ENCODE data around the gene RNF169. TPM values are rescaled to one million over a fixed set of nuclear protein-coding genes. Genes with fewer than 3 reads are reported as not detected.

Gene RNF169
- total and polyA plus RNA-seq, 2 donors (not counting 1 experiment from before 2014, with no cell fraction given) = 12.3 to 32.2 TPM

GRCh38 chr11:74744277-74744676, 4.4 kb upstream of the RNF169 start:
- DNase-seq (ENCODE audit: low read depth in 2 of 2) = no peak
- no peaks in the 10 kb centered on the region for H3K27me3 ChIP-seq (ENCODE audit: control insufficient read depth, insufficient read depth, low read length)
- H3K9me3 ChIP-seq (ENCODE audit: control insufficient read depth, insufficient read depth, low read depth, low read length) = no peaks in the 10 kb centered on the region
- H4K20me1 ChIP-seq (ENCODE audit: control insufficient read depth, extremely low read depth, insufficient read depth, low read length) = no peaks in the 10 kb centered on the region
- H2AFZ ChIP-seq (ENCODE audit: low read length) = no peak overlapping the region
- no peak overlapping the region for H3K4me3 ChIP-seq (replicated peaks in 1 of 4; ENCODE audit: control extremely low read depth in 1 of 4, insufficient read depth in 1 of 4, low read depth in 3 of 4, low read length in 4 of 4)
- H3K27ac ChIP-seq (ENCODE audit: insufficient read depth, low read length) = no peak overlapping the region
- H3K4me2 ChIP-seq (ENCODE audit: extremely low read depth, insufficient read depth, low read length) = no peak overlapping the region
- H3K79me2 ChIP-seq (ENCODE audit: control insufficient read depth, insufficient read depth, low read length) = peaks cover 5% of the 10 kb centered on the region
- no peaks in the 10 kb centered on the region for H3K36me3 ChIP-seq (ENCODE audit: control insufficient read depth, insufficient read depth, low read length)
- peaks cover 6% of the 10 kb centered on the region for H3K4me1 ChIP-seq (ENCODE audit: control insufficient read depth, extremely low read depth, insufficient read depth, low read length)
- TF ChIP-seq, protein P1, sequence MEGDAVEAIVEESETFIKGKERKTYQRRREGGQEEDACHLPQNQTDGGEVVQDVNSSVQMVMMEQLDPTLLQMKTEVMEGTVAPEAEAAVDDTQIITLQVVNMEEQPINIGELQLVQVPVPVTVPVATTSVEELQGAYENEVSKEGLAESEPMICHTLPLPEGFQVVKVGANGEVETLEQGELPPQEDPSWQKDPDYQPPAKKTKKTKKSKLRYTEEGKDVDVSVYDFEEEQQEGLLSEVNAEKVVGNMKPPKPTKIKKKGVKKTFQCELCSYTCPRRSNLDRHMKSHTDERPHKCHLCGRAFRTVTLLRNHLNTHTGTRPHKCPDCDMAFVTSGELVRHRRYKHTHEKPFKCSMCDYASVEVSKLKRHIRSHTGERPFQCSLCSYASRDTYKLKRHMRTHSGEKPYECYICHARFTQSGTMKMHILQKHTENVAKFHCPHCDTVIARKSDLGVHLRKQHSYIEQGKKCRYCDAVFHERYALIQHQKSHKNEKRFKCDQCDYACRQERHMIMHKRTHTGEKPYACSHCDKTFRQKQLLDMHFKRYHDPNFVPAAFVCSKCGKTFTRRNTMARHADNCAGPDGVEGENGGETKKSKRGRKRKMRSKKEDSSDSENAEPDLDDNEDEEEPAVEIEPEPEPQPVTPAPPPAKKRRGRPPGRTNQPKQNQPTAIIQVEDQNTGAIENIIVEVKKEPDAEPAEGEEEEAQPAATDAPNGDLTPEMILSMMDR (conservative IDR thresholded peaks at IDR 0.05 in 1 of 2, IDR thresholded peaks at IDR 0.05 in 1 of 2; ENCODE audit: low read depth in 1 of 2, low read length in 2 of 2) = no peak
- no peak for TF ChIP-seq EZH2 (IDR thresholded peaks at IDR 0.05; ENCODE audit: low read length, missing control alignments)
- no peak overlapping the region for H3K9ac ChIP-seq (ENCODE audit: insufficient read depth, low read length)

DNA sequence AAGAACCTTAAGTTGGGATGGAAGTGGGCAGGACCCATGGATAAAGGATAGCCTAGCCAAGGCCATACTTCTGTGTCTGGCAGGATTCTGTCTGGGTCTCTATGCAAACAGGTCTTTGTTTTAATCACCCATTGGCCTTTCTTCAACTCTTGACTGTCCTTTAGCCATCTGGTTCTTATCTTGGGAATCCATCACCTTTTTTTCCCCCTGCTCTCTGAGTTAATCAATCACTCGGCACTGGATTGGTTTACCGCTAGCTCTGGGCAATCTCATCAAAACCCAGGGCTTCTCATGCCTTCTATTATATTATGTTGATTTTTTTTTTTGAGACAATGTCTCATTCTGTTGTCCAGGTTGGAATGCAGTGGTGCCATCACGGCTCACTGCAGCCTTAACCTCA, 1.8 kb upstream of the RNF169 start:
- Histone ChIP-seq H3K4me2 (ENCODE audit: extremely low read depth, insufficient read depth, low read length) (no peak overlapping the region), H3K9me3 (ENCODE audit: control insufficient read depth, insufficient read depth, low read depth, low read length) (no peaks in the 10 kb centered on the region), H3K4me1 (ENCODE audit: control insufficient read depth, extremely low read depth, insufficient read depth, low read length) (peaks cover 6% of the 10 kb centered on the region), H3K27ac (ENCODE audit: insufficient read depth, low read length) (no peak overlapping the region), H4K20me1 (ENCODE audit: control insufficient read depth, extremely low read depth, insufficient read depth, low read length) (no peaks in the 10 kb centered on the region), H3K27me3 (ENCODE audit: control insufficient read depth, insufficient read depth, low read length) (no peaks in the 10 kb centered on the region), H3K9ac (ENCODE audit: insufficient read depth, low read length) (no peak overlapping the region), H3K79me2 (ENCODE audit: control insufficient read depth, insufficient read depth, low read length) (peaks cover 31% of the 10 kb centered on the region), H2AFZ (ENCODE audit: low read length) (no peak overlapping the region), H3K36me3 (ENCODE audit: control insufficient read depth, insufficient read depth, low read length) (no peaks in the 10 kb centered on the region), H3K4me3 (replicated peaks in 1 of 4; ENCODE audit: control extremely low read depth in 1 of 4, insufficient read depth in 1 of 4, low read depth in 3 of 4, low read length in 4 of 4) (no peak overlapping the region)
- TF ChIP-seq, protein P1 (conservative IDR thresholded peaks at IDR 0.05 in 1 of 2, IDR thresholded peaks at IDR 0.05 in 1 of 2; ENCODE audit: low read depth in 1 of 2, low read length in 2 of 2) = no peak
- TF ChIP-seq EZH2 (IDR thresholded peaks at IDR 0.05; ENCODE audit: low read length, missing control alignments) = no peak
- DNase-seq (ENCODE audit: low read depth in 2 of 2) = no peak

DNA sequence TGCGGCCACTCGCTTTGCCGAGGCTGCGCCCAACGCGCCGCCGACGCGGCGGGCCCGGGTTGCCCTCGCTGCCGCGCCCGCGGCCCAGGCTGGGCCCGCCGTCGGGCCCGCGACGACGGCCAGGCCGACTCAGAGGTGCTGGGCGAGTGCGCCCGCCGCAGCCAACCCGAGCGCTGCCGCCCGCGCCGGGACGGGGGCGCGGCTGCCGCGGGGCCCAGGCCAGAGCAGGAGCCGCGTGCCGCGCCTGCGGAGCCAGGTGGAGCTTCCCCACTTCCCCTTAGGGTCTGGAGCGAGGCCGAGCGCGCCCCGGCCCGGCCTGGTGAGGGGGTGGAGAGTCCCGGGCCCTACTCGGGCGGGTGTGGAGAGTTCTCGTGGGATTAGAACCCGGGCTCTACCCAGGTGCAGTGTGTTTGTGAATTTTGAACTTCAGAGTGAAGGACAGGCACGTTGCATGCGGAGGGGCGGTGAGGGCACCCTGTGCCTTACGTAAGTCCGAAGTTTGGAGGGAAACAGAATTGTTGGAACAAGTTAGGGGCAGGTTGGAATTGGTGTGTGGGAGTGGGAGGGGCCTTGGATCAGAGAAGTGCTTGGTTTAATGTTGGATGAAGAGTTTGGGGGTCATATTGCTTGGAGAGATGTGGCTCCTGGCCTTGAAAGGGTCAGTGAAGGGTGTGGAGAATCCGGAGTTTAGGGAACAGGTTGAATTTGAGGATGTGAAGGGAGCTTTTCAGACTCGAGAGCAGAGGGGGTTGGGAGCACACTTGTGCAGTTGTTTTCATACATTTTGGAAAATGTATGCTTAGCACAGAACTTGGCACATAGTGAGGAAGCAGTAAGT, 697 bp downstream of the RNF169 start:
- peak overlapping the region; percentile 77 for H3K27ac ChIP-seq (ENCODE audit: insufficient read depth, low read length)
- peak; percentile 36 to 53 for DNase-seq (ENCODE audit: low read depth in 2 of 2)
- TF ChIP-seq, protein P1 (conservative IDR thresholded peaks at IDR 0.05 in 1 of 2, IDR thresholded peaks at IDR 0.05 in 1 of 2; ENCODE audit: low read depth in 1 of 2, low read length in 2 of 2) = no peak
- no peak for TF ChIP-seq EZH2 (IDR thresholded peaks at IDR 0.05; ENCODE audit: low read length, missing control alignments)
- no peaks in the 10 kb centered on the region for H4K20me1 ChIP-seq (ENCODE audit: control insufficient read depth, extremely low read depth, insufficient read depth, low read length)
- peak overlapping the region; percentile 59 for H2AFZ ChIP-seq (ENCODE audit: low read length)
- H3K4me3 ChIP-seq (replicated peaks in 1 of 4; ENCODE audit: control extremely low read depth in 1 of 4, insufficient read depth in 1 of 4, low read depth in 3 of 4, low read length in 4 of 4) = peak overlapping the region; percentile 74 to 96 (median 81)
- peak overlapping the region; percentile 85 for H3K4me2 ChIP-seq (ENCODE audit: extremely low read depth, insufficient read depth, low read length)
- H3K27me3 ChIP-seq (ENCODE audit: control insufficient read depth, insufficient read depth, low read length) = no peaks in the 10 kb centered on the region
- H3K9ac ChIP-seq (ENCODE audit: insufficient read depth, low read length) = peak overlapping the region; percentile 94
- H3K36me3 ChIP-seq (ENCODE audit: control insufficient read depth, insufficient read depth, low read length) = no peaks in the 10 kb centered on the region
- H3K79me2 ChIP-seq (ENCODE audit: control insufficient read depth, insufficient read depth, low read length) = peaks cover 55% of the 10 kb centered on the region
- no peaks in the 10 kb centered on the region for H3K9me3 ChIP-seq (ENCODE audit: control insufficient read depth, insufficient read depth, low read depth, low read length)
- H3K4me1 ChIP-seq (ENCODE audit: control insufficient read depth, extremely low read depth, insufficient read depth, low read length) = peaks cover 15% of the 10 kb centered on the region
